ELF-1 (cell line): ENCODE results near the gene KAT7.
A peak's percentile ranks its signal among the peaks of the same experiment; 100 is the strongest.
"Not testable (repeated sequence)": the region's sequence is repeated elsewhere in the genome, so short reads cannot be mapped to it uniquely, and the experiment has no call there.

Experiments used
- DNase-seq: peaks from one replicate; pipeline ENCODE4 v3.0.0-alpha.2; 2016; ENCODE audit warnings: low read depth, low spot score

Gene KAT7

DNA sequence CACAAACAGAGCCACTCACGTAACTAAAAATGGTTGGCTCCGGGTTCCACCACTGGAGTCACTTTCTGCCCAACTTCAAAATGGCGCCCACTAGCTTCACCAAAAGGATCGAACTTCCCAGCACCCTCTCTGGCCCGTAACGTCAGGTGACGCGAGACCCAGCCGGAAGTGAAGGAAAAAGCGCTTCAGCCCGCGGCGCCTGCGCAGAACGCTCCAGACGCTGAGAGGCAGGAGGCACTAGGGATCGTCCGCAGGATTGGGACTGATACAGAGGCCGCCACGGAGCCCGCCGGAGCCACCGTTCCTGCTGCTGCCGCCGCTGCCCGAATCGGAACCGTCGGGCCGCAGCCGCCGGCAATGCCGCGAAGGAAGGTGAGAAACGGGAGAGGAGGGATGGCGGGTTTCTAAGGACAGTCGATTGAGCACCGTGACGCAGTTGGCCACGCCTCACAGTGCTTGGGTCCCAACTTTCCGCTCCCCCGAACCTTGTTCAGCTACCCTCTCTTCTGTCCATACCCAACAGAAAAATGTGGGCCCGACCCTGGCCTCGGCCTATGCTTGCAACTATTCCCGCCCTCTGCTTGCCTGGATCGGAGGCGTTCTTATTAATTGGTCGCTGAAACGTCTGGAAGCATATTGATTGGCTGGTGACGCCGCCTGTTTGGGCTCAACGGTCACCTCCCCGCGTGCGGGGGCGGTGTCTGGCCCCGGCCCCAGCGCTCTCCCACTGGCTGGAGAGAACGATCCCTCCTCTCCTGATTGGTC is at the start of gene KAT7:
TSS of gene KAT7 (plus strand) at position 204 of the 765 bp plus-strand sequence. CDS start at position 358, 154 bp downstream.
- peak; percentile 100 for DNase-seq

DNA sequence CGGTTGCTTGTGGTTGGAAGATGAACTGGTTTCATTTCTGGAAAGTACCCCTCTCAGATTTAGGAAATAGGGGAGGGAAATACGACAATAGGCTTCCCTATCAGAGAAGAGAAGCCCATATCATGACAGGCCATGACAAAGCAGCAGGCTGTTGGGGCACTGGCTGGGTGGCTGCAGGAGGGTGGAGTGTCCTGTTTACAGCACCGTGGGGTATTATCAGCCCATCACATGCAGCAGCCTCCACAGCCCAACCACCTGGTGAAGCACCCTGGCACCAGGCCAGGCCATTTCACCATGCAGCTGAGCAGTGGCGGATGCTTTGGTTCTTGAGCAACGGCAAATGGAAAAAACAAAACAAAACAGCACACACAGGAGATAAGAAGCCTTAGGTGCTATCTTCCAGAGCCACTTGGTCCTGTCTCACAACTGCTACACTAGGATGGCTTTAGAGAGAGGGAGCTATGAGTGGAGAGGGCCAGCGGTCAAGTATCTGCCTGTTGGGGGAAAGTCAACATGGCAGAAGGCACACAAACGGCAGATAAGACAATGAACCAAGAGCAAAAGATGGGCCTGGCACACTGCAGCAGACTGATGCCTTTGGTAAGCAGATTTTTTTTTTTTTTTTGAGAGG is 48.7 kb upstream of the KAT7 start:
- no peak for DNase-seq

DNA sequence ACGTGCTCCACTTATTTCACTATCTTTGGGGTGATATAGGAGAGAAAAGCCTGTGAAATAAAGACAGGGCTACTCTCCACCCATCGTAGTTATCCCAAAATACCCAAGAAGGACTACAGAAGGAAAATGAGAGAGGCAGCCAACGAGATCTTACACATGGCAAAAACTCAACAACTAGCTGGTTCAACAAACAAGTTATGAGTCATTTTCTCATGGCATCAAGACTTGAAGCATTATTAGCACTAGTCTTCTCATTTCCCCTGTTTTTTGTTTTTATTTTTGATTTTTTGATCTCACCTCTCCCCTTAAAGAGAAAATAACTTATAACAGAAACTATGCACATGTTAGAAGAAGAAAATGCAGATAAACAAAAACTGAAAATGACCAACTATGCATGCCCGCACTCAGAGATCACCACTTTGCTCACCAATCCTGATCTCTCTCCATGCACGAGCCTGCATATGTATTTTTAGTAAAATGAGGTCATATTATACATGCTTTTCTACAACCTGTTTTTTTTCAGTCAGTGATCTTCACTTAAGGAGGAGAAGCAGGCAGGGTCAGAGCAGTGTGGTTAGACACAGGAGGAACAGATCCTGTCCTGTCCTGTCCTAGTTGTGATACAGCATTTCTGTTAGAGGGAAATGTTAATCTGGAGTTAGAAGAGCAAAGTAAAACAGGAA is 47.3 kb upstream of the KAT7 start:
- DNase-seq, result no peak

DNA sequence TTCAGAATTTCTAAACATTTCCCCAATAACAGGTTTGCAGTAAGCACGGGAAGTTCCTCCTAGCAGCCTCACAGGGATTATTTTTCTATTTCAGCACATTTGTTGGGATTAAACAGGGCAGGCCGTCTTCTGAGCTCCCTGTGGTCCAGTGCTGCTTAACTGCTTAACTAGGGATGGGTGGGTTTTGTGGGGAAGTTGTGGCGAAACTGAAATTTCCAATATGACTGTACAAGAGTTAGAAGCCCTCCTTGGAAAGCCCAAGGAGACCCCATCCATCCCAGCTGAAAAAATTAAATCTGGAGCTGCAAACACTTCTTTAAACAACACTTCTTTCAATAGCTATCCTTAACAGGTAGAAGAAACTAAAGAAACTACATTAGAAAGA is 46.8 kb upstream of the KAT7 start:
- no peak for DNase-seq

DNA sequence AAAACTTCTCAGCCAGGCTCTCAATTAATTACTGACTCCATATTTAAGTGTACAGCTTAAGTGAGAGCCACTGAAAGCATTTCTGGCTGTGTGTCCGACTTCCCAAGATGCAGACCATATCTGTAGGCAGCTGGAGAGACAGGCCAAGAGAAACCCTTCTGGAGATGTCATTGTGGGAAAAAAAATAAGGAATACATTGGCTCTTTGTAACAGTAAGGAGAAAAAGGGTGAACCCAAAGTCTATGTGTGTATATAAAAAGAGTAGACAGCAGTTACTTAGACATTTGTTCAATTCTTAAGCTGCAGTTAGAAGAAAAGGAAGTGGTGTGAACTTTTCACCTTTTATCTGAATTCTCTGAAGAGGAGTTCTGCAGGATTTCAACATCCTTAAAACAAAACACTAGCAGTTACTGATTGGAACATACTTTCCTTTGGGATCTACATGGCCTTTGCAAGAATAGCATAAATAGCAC is 46.3 kb upstream of the KAT7 start:
- no peak for DNase-seq

DNA sequence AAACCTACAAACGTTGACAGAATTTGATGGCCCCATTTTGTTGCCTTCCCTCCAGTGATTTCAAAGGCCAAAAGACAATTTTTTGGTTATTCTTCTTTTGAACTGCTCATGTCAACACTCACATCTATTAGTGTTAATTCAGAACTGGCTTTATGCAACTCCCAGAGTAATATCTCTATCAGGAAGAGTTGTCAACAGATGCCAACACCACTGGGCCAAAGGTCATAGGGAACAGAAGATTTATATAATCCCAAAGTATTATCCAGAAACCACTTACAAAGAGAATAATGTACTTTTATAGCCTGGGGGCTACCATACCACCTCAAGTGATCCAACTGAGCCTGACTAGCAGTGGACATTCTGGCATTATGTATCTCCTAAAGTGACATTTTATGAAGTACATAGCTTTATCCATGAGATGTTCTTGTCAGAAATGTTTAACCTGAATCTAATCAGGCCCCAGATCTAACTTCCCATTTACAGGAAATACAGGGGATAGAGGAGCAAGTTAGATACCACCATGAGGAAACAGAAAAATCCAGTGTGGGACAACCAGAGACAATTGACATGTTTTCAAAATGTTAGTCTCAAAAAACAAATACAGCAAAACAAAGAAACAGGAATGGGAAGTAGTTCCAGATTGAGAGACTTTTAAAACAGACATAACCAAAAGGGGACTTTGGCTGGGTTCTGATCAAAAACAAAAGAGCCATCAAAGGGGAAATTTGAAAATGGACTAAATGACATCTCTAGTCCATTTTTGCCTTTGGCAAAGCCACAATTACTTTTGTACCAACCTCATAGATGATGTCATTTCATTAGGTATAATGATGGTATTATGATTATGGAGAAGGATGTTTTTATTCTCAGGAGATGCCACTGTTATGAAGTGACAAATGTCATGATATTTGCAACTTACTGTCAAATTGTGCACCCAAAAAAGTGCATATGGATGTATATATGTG is 43.0 kb upstream of the KAT7 start:
- no peak for DNase-seq

DNA sequence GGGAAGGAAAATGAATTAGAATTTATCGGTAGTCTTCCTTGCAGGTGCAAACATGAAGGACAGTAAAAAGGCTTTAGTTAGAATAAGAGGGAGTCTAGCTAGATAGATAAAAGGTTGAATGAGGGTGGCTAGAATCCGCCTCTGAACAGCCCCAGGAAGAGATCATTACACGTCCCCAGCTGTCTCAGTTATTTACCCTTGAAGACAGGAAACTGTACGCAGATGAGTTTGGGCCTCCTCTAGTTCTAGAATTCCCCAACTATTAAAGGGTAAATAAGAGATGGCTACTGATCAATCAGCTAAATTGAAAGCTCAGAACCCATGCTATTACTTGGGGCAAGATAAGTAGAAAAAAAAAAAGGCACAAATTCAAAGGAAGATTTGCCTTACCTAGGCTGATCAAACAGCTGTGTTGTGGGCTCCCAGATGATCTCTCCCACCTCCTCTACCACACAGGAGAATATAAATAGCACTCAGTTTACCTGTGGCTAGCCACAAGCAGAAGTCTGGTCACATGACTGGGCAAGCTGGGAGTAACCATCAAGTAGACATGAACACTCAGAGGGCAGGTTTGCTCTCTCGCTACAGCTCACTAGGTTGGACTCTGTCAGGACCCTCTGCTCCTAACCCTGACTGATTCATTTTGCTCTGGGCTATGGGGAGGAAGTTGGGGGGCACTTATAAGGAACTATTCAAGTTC is 41.5 kb upstream of the KAT7 start:
- DNase-seq, result no peak

DNA sequence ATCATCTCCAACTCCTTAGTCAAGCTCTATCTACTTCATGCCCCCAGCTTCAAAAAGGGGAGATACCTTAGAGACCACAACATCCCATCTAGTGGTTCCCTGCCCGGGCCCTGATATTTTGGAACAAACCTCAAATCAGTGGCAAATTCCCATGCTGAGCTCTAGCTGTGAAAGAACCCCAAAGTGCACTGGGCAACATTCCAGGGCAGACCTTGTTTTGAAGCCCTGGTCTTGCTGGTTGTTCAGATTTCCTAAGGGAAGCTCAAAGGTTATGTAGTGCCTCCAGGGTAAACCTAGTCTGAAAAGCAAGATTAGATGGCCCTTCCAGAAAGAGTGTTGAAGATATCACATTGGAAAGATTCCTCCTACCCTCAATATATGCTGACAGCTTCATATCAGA is 40.8 kb upstream of the KAT7 start:
- no peak for DNase-seq

DNA sequence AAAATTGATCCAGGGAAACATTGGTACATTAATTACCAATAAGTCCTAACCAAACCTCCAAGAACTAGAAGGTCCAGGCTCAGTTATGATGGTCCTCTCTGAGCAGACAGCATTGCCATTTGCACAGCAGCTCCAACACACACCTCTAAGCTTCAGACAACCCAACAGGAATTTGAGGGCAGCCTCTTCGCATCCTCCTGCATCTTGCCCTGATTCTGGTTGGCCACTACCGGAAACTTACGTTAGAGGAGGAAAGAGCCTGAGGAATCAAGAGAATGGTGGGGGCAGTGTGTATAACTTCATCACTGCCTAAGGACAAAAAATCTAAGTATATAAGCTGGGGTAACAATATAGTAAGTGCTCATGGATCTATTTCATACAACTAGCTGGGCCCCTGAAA is 40.3 kb upstream of the KAT7 start:
- no peak for DNase-seq

DNA sequence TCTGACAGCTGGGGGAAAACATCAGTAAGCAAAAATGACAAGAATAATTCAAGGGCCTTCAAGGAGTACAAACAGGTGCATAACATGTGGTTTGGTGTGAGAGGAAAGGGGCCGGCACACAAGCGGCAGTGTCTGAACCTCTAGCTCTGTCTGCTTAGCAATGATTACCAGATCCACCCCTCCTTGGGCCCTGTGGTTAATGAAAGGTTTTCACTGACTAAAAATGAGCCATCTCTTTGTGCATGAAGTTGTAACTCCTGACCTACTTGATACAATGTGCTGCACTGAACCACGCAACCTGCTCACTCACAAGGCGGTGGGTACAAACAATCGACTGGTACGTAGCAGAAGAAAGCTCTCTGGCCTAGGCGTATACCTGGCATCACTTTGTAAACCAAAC is 39.7 kb upstream of the KAT7 start:
- no peak for DNase-seq

DNA sequence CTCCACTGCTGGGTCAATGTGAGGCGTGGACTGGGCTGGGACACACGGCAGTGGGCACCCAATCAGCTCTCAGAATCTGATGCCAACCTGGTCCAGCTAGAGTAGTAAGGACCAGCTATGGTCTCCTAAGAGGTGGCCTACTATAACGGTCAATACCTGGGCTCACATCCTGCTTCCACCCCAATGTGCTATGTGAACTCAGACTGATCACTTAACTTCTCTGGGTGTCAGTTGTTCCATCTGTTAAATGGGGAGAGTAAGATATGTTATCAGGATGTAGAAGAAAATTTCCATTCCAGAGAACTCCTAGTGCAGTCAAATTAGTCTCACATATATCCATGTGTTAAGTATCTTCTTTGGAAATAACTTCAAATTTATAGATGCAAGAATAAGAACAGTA is 38.8 kb upstream of the KAT7 start:
- DNase-seq, result no peak

DNA sequence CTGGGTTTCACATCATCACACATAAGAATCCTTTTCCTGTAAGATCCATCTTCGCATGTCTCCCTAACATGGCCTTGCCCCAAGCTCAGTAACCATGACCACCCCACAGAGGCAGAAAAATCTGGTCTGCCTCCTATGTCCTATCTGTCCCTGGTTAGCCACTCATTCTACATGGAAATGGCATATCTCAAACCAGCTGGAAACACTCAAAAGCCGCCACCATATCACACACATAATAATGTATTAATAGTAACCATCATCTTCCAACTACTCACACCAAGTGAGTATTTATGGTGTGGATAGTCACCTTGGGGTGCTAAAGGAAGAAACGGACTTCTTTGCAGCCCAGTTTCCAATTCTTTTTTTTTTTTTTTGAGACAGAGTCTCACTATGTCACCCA is 36.0 kb upstream of the KAT7 start:
- no peak for DNase-seq

DNA sequence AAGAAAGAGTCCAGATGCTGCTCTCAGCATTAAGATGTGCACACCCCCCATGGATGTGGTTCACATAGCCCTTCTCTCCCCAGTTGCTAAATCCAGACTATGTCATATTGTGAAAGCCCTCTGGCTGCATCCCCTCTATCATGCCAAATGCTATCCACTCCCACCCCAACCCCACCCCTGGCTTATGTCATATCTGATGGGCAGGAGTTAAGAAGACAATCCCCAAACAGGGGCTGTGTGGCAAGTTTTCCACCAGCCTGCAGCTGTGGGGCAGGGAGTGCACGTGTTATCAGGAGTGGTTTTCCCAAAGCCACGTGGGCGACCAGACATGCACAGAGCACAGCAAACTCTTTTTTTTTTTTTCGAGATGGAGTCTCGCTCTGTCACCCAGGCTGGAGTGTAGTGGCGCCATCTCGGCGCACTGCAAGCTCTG is 34.5 kb upstream of the KAT7 start:
- no peak for DNase-seq

DNA sequence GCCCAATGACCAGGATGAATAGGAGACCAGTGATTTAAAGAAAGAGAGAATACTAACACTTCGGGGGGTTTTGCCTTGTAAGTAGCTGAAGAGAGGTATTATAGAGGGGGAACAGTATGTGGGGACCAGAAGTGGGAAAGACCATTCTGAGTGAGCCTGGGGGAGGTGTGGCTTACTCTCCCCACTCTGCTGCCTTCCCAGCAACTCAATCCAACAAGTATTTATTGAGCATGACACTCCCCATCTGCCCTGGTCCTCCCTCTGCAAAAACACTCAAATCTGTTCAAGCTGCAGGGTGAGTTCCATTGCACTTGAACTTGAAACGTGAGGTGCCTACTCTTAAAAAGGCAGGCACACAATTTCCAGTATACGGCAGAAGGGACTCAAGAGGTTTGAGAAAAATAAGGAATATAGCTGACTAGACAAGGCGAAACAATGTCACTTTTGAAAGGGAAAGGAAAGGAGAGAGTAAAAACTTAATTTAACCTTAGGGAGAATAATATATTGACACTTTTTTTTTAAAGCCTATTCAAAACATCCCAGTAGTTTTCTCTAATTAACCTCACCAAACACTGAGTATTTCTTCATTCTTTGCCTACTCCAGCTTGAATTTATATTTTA is 32.7 kb upstream of the KAT7 start:
- DNase-seq, result no peak

DNA sequence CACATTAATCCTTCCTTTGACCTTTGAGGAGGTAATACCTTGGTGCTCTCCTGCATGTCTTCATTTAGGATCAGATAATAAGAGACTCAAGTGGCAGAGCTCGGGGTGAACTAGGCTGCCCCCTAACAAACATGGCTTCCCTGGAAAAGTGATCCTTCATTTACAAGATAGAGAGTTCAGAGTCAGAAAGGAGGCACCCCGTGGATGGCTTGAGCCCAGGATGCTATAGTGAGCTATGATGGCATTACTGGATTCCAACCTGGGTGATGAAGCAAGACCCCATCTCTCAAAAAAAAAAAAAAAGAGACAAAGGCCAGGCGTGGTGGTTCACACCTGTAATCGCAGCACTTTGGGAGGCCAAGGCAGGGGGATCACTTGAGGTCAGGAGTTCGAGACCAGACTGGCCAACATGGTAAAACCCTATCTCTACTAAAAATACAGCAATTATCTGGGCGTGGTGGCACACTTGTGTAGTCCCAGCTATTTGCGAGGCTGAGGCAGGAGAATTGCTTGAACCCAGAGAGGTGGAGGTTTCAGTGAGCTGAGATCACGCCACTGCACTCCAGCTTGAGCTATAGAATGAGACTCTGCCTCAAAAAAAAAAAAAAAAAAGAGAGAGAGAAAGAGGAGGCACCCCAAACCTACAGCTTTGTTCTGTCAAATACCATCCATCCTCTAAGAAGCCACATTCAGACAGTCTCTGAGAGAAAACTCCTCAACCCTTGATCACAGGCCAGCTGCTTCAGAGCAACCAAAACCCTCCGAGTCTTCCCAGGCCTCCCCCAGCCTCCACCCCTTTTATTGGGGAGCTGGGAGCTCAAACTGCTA is 31.9 kb upstream of the KAT7 start:
- DNase-seq, result no peak

DNA sequence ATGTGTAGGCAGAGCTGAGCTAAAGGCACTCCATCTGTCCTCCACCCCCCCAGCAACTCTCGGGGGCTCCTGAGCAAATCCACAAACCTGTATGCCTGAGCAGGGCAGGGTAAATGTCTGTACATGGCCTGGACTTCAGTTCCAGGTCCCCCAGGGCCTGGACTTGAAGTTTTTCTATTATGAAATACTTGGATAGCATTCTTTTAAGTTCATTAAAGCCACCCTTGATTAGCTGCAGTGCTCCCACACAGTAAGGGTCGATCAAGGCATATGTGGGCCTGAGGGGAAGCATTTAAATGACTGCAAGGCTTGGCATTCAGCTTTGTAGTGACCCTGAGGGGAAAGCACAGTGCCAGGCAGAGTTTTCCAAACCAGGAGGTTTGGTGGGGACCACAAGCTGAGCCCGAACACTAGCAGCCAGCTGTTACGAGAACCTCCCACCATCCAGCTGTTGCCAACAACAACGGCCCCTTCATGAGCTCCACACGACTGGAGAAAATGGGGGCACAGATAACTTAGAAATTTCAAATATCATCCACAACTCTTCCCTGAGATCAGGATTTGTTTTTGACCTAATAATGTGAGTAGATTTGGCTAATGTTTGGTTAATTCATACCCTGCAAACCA is 31.2 kb upstream of the KAT7 start:
- no peak for DNase-seq

DNA sequence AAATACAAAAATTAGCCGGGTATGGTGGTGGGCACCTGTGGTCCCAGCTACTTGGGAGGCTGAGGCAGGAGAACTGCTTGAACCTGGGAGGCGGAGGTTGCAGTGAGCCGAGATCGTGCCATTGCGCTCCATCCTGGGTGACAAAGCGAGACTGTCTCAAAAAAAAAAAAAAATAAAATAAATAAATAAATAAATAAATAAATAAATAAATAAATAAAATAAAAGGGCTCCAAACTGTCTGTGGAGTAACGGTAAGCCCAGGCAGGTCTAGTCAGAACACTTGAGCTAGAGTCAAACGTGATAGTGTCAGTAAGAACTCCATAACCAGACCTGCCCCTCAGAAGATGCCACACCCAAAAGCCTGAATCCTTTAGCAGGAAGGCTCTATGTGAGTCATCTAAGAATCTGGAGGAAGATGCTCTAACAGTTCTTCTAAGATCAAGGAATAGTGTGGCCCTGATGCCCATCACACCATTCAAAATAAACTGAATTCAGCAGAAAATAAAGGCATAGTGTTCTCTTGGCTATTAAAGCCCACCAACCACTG is 29.9 kb upstream of the KAT7 start:
- DNase-seq, result not testable (repeated sequence)

DNA sequence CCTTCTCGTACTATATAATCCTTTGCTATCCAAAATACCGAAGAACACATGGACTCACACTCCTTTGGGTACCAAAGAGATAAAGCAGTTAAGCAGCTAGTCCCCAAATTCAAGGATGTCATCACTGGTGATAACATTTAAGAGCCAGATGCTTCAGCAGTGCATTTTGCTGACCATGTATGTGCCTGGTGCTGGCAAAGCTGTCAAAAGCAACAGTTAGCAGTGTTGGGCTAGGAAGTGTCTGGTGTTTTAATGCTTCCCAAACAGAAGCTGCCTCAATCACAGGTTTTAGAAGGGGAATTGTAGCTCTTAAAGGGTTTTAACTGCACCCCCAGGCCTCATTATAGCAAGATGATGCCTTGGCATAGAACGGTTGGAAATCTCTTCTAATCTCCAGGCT is 29.3 kb upstream of the KAT7 start:
- DNase-seq, result no peak

DNA sequence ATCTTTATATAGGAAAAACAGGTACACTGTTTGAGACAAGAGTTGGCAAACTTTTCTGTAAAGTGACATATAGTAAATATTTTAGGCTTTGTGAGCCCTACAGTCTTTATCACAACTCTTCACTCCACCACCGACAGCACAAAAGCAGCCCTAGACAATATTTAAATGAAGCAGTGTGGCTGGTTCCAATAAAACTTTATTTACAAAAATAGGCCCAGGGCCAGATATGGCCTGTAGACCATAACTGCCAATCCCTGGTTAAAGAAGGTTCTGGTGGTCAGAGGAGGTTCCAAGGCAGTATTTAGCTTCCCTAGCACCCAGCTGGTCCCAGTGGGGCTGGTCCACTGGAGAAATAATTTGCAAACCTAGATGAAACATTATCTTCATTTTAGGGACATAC is 28.2 kb upstream of the KAT7 start:
- no peak for DNase-seq
